Kidney (tissue), 14 donors: ENCODE results near the gene TMEM164. TPM values are rescaled to one million over a fixed set of nuclear protein-coding genes. Genes with fewer than 3 reads are reported as not detected.

ENCODE experiments used
- DNase-seq, 5 donors: peaks; one replicate each; pipeline ENCODE4 v3.0.0-alpha.2; 2013 to 2020
- FAIRE-seq: peaks from 2 replicates; lab custom pipeline; 2012; peaks lifted over from hg19 to GRCh38; lab: Jason Lieb, UNC
- H3K27ac ChIP-seq, 2 donors: one replicate each; pipeline ENCODE4 v1.7.0; 2013; ENCODE audit warnings: low read depth in 2 of 2, low read length in 2 of 2, inconsistent platforms in 1 of 2
- H3K27me3 ChIP-seq: one replicate; pipeline ENCODE4 v1.7.1; 2013; ENCODE audit warnings: low read length, inconsistent platforms; ENCODE audit not compliant: control insufficient read depth, insufficient read depth
- H3K36me3 ChIP-seq, 3 donors: one replicate each; pipeline versions ENCODE4 v1.7.0 to v1.7.1; 2013; ENCODE audit warnings: low read length in 3 of 3, control low read depth in 1 of 3, inconsistent platforms in 1 of 3; ENCODE audit not compliant: insufficient read depth in 3 of 3, control insufficient read depth in 2 of 3
- H3K4me1 ChIP-seq, 3 donors: one replicate each; pipeline versions ENCODE4 v1.7.0 to v1.7.1; 2013; ENCODE audit warnings: low read length in 3 of 3, inconsistent platforms in 1 of 3, low read depth in 1 of 3; ENCODE audit not compliant: control insufficient read depth in 2 of 3, insufficient read depth in 2 of 3
- H3K4me3 ChIP-seq, 3 donors: one replicate each; pipeline versions ENCODE4 v1.7.0 to v1.8.1; 2013; ENCODE audit warnings: low read length in 3 of 3, control low read depth in 1 of 3, inconsistent platforms in 1 of 3
- H3K9ac ChIP-seq, 3 donors: one replicate each; pipeline versions ENCODE4 v1.7.0 to v1.7.1; 2013; ENCODE audit warnings: low read length in 3 of 3, control low read depth in 1 of 3, inconsistent platforms in 1 of 3
- H3K9me3 ChIP-seq, 3 donors: one replicate each; pipeline versions ENCODE4 v1.7.0 to v1.7.1; 2013; ENCODE audit warnings: low read length in 3 of 3, control low read depth in 1 of 3, inconsistent platforms in 1 of 3; ENCODE audit not compliant: control insufficient read depth in 2 of 3, insufficient read depth in 1 of 3
- CTCF ChIP-seq: IDR thresholded peaks from 3 replicates; pipeline ENCODE4 v1.5.1; 2012; ENCODE audit warnings: mild to moderate bottlenecking, moderate library complexity, borderline replicate concordance; ENCODE audit not compliant: insufficient read depth; ENCODE audit errors: extremely low read depth
- intact Hi-C: fragments of 100-400 bp; cut with DNase I; formaldehyde crosslinking; loops from one replicate; pipeline ENCODE4 v1.11.1; 2022
- polyA plus RNA-seq: library from polyadenylated mRNA; stranded (reverse); fragments of 350-450 nt; fragmentation: Illumina TruSeq; extraction: RNeasy Lipid Tissue Mini Kit (QIAGEN cat#74804); gene quantifications from one replicate; pipeline ENCODE4 v1.2.3, GENCODE V29; 2014; ENCODE audit warnings: low read depth, low replicate concordance; ENCODE audit not compliant: insufficient read depth
- total RNA-seq: library from RNA; stranded (reverse); fragmentation: NEBNext Ultra II Directional; extraction: Animal tissue kit (Norgen Biotek cat#: 25700); gene quantifications from one replicate; pipeline ENCODE4 v1.2.1, GENCODE V29; 2021
- donor health status: control.
- donor health status: control.
- donor health status: control.
- donor health status: control.
- donor health status: control.
- donor health status: DM: yes; HTN: yes; CAD: no.
- donor health status: Normal renal cell carcinoma (clear cell type).

TMEM164 gene
- total and polyA plus RNA-seq, 2 donors from 2014 or later = 16.9 to 36.0 TPM

- FAIRE-seq (no peak), DNase-seq (no peak)
- Histone ChIP-seq H3K27me3 (peaks cover 4% of the 10 kb centered on the region), H3K4me3 (no peak overlapping the region), H3K4me1 (no peaks in the 10 kb centered on the region), H3K36me3 (no peaks in the 10 kb centered on the region), H3K9me3 (no peaks in the 10 kb centered on the region), H3K27ac (no peak overlapping the region), H3K9ac (no peak overlapping the region)
- intact Hi-C loops = no loop called here
- no peak for TF ChIP-seq CTCF
Observed at GRCh38 chrX:110036162-110037033, 33.5 kb downstream of the TMEM164 start.

- DNase-seq (no peak), FAIRE-seq (no peak)
- no peaks in the 10 kb centered on the region for H3K4me1 ChIP-seq
- no peak overlapping the region for H3K27ac ChIP-seq
- no peaks in the 10 kb centered on the region for H3K9me3 ChIP-seq
- H3K27me3 ChIP-seq = peaks cover 4% of the 10 kb centered on the region
- H3K4me3 ChIP-seq = no peak overlapping the region
- intact Hi-C loops = no loop called here
- H3K9ac ChIP-seq = no peak overlapping the region
- H3K36me3 ChIP-seq = no peaks in the 10 kb centered on the region
- TF ChIP-seq CTCF = no peak
Observed at GRCh38 chrX:110037178-110037577, 34.3 kb downstream of the TMEM164 start.

- Histone ChIP-seq H3K27me3 (no peaks in the 10 kb centered on the region), H3K9me3 (no peaks in the 10 kb centered on the region), H3K4me3 (no peak overlapping the region), H3K27ac (no peak overlapping the region), H3K9ac (no peak overlapping the region), H3K4me1 (no peaks in the 10 kb centered on the region), H3K36me3 (no peaks in the 10 kb centered on the region)
- no peak for TF ChIP-seq CTCF
- intact Hi-C loops = no loop called here
- no peak for FAIRE-seq
- no peak for DNase-seq
Observed at GRCh38 chrX:110038900-110039299, 36.0 kb downstream of the TMEM164 start.

- DNase-seq = no peak
- no peak overlapping the region for H3K4me3 ChIP-seq
- no peaks in the 10 kb centered on the region for H3K36me3 ChIP-seq
- intact Hi-C loops = no loop called here
- H3K27me3 ChIP-seq = peaks cover 2% of the 10 kb centered on the region
- FAIRE-seq = no peak
- H3K27ac ChIP-seq = no peak overlapping the region
- TF ChIP-seq CTCF = no peak
- H3K9me3 ChIP-seq = no peaks in the 10 kb centered on the region
- no peaks in the 10 kb centered on the region for H3K4me1 ChIP-seq
- no peak overlapping the region for H3K9ac ChIP-seq
Observed at GRCh38 chrX:110041980-110042379, 39.1 kb downstream of the TMEM164 start.
